ENCODE results near the gene GALNT9.
"Not testable (repeated sequence)": the region's sequence is repeated elsewhere in the genome, so short reads cannot be mapped to it uniquely, and the experiment has no call there.

GALNT9 gene

DNA sequence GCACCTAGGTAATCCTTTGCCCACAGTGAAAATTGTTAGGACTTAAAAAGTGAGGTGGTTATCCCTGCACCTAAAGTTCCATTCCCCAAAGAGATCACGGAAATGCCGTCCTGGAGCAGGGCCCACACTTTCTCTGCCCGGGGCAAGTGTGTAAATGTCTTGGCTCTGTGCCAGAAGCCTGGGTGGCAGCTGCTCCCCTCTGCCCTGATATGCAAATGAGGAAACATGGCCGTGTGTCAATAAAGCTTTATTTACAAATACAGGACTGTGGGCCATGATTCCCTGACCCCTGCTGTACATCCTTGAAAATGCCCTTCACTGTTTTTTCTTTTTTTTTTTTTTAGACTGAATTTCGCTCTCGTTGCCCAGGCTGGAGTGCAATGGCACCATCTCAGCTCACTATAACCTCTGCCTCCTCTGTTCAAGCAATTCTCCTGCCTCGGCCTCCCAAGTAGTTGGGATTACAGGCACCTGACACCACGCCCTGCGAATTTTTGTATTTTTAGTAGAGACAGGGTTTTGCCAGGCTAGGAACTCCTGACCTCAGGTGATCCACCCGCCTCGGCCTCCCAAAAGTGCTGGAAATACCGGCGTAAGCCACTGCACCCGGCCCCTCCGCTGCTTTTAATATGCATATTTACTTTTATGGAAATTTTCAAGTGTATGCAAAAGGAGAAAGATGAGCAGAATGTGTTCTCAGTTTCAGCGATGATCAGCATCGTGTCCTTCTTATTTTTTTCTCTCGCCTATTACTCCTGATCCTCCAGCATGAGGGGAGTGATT is 75.5 kb downstream of the GALNT9 start:
- no peak for DNase-seq (ENCODE audit: low spot score)
- TF ChIP-seq, protein P1, sequence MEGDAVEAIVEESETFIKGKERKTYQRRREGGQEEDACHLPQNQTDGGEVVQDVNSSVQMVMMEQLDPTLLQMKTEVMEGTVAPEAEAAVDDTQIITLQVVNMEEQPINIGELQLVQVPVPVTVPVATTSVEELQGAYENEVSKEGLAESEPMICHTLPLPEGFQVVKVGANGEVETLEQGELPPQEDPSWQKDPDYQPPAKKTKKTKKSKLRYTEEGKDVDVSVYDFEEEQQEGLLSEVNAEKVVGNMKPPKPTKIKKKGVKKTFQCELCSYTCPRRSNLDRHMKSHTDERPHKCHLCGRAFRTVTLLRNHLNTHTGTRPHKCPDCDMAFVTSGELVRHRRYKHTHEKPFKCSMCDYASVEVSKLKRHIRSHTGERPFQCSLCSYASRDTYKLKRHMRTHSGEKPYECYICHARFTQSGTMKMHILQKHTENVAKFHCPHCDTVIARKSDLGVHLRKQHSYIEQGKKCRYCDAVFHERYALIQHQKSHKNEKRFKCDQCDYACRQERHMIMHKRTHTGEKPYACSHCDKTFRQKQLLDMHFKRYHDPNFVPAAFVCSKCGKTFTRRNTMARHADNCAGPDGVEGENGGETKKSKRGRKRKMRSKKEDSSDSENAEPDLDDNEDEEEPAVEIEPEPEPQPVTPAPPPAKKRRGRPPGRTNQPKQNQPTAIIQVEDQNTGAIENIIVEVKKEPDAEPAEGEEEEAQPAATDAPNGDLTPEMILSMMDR (IDR thresholded peaks at IDR 0.05): no peak
- H3K27ac ChIP-seq: no peak overlapping the region
- H3K4me3 ChIP-seq: no peak overlapping the region

DNA sequence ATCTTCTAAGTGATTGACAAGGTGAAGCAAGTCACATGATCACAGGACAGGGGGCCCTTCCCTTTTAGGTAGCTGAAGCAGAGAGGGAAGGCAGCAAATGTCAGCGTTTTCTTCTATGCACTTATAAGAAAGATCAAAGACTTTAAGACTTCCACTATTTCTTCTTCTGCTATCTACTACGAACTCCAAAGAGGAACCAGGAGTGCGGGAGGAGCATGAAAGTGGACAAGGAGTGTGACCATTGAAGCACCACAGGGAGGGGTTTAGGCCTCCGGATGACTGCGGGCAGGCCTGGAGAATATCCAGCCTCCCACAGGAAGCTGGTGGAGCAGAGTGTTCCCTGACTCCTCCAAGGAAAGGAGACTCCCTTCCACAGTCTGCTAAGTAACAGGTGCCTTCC is 76.4 kb downstream of the GALNT9 start:
- DNase-seq (ENCODE audit: low spot score); H3K4me3 ChIP-seq; H3K27ac ChIP-seq: not testable (repeated sequence)

DNA sequence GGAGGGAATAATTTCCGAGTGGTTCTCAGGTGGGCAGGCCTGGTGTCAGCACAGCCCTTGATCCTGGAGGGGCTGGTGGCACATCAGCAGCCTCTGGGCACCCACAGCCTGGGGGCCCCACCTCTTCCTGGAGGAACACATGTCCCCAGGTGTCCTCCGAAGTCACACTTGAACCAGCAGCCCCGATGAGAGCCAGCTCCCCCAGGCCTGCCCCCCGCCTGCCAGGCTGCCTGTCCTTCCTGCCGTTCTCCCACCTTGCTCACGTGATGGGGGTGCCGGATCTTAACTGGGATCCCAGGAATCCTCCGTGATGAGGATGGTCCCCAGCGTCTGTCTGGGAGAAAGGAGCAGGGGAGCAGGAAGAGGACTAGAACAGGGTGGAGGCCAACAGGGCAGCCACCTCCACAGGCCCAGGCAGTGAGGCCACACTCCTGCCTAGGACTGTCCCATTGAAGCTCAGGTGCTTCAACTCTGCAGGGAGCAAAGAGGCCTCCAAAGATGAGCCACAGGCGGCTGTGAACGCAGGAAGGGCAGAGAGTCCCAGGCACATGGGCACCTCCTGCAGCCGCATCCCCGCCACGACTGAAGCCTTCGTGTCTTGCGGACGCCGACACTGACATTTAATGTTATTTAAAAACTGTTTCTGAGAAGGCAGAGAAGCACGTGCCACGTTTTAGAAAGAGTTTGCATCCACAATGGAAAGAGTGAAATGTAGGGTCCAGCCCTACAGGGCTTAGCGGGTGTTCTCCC is 77.5 kb downstream of the GALNT9 start:
- TF ChIP-seq, protein P1 (IDR thresholded peaks at IDR 0.05): no peak
- H3K4me3 ChIP-seq: no peak overlapping the region
- no peak overlapping the region for H3K27ac ChIP-seq
- no peak for DNase-seq (ENCODE audit: low spot score)

DNA sequence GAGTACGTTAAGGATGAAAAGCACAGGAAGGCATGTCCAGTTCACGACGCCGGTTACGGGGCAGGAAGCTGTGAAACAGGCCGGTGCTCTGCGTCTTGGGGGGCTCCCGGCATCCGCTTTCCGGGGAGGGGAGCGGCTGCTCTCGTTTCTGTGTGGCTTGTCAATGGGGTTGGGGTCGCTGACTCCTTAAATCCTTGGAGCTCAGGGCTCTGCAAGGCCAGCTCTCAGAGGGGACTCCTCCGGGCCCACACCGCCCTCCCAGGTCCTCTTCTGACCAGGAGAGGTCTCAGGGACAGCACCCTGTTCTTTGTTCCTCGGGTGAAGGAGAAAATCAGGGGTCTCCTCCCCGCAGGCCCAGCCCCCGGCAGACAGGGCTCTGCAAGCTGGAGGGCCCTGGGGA is 78.1 kb downstream of the GALNT9 start:
- TF ChIP-seq, protein P1 (IDR thresholded peaks at IDR 0.05): no peak
- H3K27ac ChIP-seq: no peak overlapping the region

DNA sequence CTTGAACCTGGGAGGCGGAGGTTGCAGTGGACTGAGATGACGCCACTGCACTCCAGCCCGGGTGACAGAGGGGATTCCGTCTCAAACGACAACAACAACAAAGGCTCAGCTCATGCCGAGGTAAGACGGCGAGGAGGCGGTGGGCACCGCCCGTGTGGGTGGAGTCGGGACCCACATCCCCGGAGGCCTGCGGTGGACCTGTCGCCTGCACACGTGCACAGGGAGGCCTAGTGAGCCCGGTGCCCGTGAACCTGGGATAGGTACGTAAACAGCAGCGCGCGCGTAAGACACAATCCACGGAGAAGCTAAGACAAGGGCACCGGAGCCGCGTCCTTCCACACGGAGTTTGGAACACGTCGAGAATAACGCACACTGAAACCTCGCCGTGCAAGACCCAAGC is 78.7 kb downstream of the GALNT9 start:
- TF ChIP-seq, protein P1 (IDR thresholded peaks at IDR 0.05): no peak
- DNase-seq (ENCODE audit: low spot score): no peak
- Histone ChIP-seq H3K4me3 (no peak overlapping the region), H3K27ac (no peak overlapping the region)

More for the DNA sequence above, 78.1 kb downstream of the GALNT9 start:
- no peak overlapping the region for H3K4me3 ChIP-seq
- no peak for DNase-seq (ENCODE audit: low spot score)

DNA sequence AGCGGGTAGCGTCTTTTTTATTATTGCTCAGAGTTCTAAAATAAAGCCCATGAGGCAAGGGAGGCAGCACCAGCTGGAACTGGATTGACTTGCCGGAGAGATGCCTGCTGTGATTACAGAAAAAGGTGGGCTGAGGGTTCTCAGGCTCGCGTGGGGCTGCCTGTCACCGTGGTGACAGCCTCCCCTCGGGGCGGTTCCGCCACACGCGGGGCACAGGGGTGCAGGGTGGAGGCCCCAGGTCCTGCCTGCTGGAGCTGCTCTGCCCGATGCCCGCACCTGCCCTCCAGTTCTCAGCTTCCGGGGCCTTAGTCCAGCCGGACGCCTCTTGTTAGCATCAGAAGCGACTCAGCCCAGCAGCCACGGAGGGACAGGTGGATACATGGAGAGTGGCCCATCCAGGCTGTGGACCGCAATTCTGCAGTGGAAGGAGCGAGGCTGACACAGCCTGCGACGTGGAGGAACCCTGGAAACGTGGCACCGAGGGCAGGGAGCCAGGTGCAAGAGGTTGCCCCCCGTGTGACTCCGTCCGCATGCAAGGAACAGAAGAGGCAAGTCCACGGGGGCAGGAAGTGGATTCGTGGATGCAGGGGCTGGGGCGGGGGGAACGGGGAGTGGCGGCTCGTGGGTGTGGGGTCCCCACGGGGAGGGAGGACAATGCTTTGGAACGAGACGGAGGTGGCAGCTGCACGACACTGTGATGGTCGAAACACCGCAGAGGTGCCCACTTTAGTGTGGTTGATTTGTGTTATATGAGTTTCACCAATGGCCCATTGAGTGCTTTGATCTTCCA is 79.5 kb downstream of the GALNT9 start:
- H3K4me3 ChIP-seq: no peak overlapping the region
- TF ChIP-seq, protein P1 (IDR thresholded peaks at IDR 0.05): no peak
- no peak for DNase-seq (ENCODE audit: low spot score)
- H3K27ac ChIP-seq: no peak overlapping the region

DNA sequence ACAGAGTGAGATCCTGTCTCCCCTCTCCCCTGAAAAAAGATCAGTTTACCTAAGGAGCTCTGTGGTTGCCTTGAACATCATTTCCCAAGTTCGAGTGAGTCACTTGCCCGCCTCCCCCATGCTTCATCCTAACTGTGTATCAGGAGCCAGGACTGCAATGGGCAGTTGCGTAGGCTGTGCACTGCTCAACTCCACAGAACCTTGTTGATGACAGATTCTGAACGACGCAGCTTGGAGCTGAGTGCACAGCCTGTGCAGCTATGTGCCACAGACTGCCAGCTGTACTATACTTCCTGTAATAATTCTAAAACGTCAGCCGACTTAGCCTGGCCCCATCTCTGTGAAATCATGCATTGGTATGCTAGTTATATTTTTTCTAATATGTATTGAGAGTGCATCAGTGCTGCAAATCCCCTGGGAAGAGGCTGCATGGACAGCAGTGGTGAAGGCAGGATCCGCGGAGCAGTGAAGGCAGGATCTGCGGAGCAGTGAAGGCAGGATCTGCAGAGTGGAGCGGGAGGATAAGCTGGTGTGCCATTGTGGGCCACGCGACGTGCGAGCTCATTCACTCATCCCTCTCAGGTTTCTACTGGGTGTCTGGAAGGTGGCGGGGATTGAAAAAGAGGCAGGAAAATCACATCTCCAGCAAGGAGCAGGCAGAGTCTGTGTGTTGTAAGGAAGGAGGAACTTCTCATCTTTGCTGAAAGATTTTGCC is 80.8 kb downstream of the GALNT9 start:
- no peak overlapping the region for H3K4me3 ChIP-seq
- no peak overlapping the region for H3K27ac ChIP-seq
- DNase-seq (ENCODE audit: low spot score): no peak
- TF ChIP-seq, protein P1 (IDR thresholded peaks at IDR 0.05): no peak
